ENCODE data around the gene CYTL1. TPM values are rescaled to one million over a fixed set of nuclear protein-coding genes. Genes with fewer than 3 reads are reported as not detected.
A peak's percentile ranks its signal among the peaks of the same experiment; 100 is the strongest.
"Not testable (repeated sequence)": the region's sequence is repeated elsewhere in the genome, so short reads cannot be mapped to it uniquely, and the experiment has no call there.

The CYTL1 gene, protein sequence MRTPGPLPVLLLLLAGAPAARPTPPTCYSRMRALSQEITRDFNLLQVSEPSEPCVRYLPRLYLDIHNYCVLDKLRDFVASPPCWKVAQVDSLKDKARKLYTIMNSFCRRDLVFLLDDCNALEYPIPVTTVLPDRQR
- 154 and 343 TPM in 2 replicates for total RNA-seq

DNA sequence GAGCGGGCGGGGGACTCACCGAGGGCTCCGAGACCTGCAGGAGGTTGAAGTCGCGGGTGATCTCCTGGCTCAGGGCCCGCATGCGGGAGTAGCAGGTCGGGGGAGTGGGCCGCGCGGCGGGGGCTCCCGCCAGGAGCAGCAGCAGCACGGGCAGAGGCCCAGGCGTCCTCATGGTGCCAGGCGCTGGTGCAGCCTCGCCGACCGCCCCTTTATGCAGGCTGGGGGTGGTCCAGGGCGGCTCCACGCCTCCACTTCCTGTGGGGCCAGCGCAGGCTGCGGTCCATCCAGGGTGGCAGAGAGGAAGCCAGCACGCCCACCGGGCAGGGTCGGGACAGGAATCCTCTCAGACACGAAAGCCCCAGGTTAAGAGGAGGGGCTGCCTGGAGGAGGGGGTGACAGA is at the start of gene CYTL1:
Gene CYTL1, minus strand, starts transcription at position 185 of the 400 bp plus-strand sequence. Its CDS starts 13 bp downstream, at position 172.
- no peak for DNase-seq (ENCODE audit: extremely low read depth, low read depth, low spot score)

DNA sequence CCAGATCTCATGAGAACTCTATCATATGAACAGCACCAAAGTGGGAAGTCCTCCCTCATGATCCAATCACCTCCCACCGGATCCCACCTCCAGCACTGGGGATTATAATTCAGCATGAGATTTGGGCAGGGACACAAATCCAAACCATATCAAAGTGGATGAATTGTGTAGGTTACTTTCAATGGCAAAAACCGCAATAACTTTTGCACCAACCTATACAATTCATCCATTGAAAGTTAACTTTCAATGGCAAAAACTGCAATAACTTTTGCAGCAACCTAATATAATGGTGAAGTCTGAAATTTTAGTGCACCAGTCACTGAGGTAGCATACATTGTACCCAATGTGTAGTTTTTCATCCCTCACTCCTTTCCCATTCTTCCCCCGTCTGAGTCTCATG is 48.6 kb upstream of the CYTL1 start:
- DNase-seq (ENCODE audit: extremely low read depth, low read depth, low spot score): no peak

GRCh38 chr4:5066968-5067367 is 47.7 kb upstream of the CYTL1 start:
- DNase-seq (ENCODE audit: extremely low read depth, low read depth, low spot score): not testable (repeated sequence)

- DNase-seq (ENCODE audit: extremely low read depth, low read depth, low spot score): no peak
Measured at GRCh38 chr4:5066101-5066500, 46.8 kb upstream of the CYTL1 start.

GRCh38 chr4:5055411-5055810 is 36.2 kb upstream of the CYTL1 start:
- DNase-seq (ENCODE audit: extremely low read depth, low read depth, low spot score): no peak

- DNase-seq (ENCODE audit: extremely low read depth, low read depth, low spot score): no peak
Measured at GRCh38 chr4:5054532-5054931, 35.3 kb upstream of the CYTL1 start.

- no peak for DNase-seq (ENCODE audit: extremely low read depth, low read depth, low spot score)
Measured at GRCh38 chr4:5052726-5053425, 33.6 kb upstream of the CYTL1 start.

DNA sequence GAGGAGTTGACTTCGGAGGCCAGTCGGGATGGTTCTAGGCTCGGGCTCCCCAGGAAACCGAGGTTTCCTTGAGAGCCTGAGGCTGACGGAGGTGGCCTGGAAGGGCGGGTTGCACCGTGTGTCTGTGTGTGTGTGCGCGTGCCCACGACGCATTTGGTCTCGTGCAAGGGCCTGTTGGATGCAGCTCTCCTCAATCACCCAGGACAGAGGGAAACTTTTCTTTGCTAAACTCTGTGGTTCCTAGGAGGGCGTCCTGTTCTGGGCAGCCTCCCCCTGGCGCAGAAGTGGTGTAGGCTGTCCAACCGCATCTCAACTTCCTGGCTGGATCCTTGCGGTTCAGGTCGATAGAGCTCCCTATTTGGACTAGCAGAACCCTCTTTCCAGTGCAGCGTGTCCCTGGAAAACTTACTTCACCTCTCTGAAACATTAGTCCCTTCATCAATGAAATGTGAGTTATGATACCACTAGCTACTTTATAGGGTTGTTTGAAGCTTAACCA is 33.0 kb upstream of the CYTL1 start:
- DNase-seq (ENCODE audit: extremely low read depth, low read depth, low spot score): no peak

GRCh38 chr4:5051278-5052203 is 32.3 kb upstream of the CYTL1 start, which contains the start of gene STK32B:
Gene STK32B, plus strand, starts transcription at chr4:5051480.
- DNase-seq (ENCODE audit: extremely low read depth, low read depth, low spot score): no peak

- no peak for DNase-seq (ENCODE audit: extremely low read depth, low read depth, low spot score)
Measured at GRCh38 chr4:5050520-5051277, 31.4 kb upstream of the CYTL1 start.

DNA sequence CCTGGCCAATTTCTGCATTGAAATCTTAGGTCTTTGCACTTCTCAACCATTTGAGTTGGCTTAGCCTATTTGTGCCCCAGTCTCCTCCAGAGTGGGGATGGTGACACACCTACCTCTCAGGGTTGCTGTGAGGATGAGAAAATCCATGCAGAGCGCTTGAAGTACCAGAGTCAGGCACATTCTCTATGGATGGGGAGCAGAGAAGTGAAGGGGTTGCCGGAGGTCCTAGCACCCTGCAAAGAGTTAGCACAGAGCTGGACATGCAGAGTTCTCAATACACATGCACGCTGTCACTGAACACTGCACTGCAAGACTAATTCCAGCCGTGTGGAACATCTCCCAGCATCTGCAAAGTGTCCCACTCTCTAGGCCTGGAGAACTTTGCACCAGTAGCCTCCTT is 29.5 kb upstream of the CYTL1 start:
- no peak for DNase-seq (ENCODE audit: extremely low read depth, low read depth, low spot score)

GRCh38 chr4:5045097-5045496 is 25.8 kb upstream of the CYTL1 start:
- DNase-seq (ENCODE audit: extremely low read depth, low read depth, low spot score): no peak

GRCh38 chr4:5044341-5044740 is 25.1 kb upstream of the CYTL1 start:
- no peak for DNase-seq (ENCODE audit: extremely low read depth, low read depth, low spot score)

- DNase-seq (ENCODE audit: extremely low read depth, low read depth, low spot score): no peak
Measured at GRCh38 chr4:5043579-5043978, 24.3 kb upstream of the CYTL1 start.

DNA sequence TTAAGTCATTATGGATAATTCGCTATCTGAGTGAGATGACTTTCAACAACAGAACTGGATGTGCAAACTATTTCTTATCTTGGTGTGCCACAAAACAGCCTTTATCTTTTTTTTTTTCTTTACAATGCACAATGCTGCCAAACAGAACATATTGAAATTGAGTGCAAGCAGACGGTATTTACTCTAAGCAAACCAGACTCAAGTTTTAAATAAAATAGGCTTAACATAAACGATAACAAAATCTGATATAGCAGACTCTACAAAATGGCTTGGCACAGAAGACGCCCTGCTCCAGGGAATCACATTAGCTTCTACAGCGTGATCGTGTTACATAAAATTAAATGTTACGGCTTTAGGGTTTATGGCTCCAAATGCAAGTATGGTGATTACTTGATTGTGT is 22.4 kb upstream of the CYTL1 start:
- DNase-seq (ENCODE audit: extremely low read depth, low read depth, low spot score): no peak

DNA sequence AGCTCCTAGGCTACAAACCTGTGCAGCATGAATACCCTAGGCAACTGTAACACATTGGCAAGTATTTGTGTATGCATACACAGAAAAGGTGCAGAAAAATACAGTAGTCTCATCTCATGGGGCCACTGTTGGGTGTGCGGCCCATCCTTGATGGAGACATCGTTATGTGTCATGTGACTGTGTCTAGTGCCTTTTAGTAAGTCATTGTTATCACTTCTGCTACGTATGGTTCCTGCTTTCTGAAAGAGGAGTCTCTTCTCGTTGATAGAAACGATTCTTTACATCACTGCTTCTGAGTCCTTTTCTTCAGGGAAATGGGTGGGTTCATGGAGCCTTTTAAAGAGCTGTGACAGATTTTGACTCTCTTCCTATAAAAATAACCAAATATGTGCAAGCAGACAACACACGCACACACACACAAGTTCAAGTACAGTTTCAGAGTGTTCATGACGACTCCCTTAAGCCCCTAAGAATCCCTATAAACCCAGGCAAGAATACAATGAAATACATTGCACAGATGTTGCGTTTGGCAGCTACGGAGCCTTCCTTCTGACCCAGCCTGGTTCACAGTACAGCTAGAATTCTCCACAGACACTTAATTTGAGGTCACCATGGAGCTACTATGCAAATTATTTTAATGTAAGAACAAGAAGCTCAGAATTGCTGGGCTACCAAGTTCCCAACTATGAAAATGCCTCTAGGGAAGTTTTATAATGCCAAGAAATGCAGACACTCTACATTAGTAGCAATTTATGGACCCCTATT is 21.8 kb upstream of the CYTL1 start:
- DNase-seq (ENCODE audit: extremely low read depth, low read depth, low spot score): no peak

DNA sequence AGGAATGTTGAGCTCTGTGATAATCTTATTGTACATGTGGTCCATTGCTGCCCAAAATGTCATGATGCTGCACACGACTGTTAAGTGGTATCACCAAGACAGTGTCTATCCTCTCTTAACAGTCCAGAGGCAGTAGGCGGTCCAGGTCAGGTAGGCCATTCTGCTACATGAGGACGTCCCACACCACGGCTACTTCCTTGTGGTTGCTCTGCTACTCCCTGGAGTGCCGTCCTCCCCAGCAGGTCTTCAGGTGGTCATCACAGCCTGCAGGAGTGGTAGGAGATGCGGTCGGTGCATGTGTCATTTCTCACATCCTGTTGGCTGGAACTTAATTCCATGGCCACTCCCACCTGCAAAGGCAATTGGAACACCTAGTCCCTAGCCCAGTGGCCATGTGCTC is 20.5 kb upstream of the CYTL1 start:
- DNase-seq (ENCODE audit: extremely low read depth, low read depth, low spot score): no peak

DNA sequence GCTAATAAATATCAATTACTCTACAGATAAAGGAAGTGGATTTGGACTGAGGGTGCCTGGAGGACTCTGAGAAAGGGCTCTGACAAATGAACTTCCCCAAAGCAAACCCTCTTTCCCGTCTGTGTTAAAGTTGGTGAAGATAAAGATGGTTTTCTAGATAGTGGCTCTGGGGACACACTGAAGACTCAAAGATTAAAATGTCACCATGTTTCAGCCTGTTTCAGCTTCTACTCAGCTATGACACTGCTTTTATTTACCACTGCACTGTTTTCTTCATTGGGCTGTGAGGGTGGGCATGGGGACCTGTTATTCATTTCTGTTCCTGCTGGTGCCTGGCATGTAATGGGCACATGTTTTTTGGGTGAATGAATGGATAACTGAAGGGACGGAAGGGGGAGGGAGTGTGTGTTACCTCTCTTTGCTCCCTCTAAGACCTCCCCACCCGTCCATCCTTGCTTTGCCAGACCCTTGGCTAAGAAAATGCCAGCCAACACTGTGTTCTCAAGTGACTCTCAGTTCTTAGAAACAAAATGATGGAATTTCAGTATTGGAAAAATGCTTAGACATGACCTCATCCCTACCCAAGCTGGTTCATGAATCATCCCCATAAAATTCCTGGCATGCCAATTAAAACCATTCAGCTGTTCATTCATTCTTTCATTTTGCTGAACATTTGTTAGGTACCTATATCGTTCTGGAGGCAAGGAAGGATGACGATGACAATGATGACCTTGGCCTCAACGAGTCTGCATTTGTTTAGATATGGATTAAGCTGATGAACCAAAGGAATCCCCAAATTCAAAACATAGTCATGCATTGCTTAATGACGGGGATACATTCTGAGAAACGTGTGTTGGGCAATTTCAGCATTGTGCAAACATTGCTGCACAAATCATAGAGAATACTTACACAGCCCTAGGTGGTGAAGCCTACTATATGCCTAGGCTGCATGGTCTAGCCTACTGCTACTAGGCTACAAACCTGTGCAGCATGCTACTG is 18.6 kb upstream of the CYTL1 start:
- peak; percentile 85 for DNase-seq (ENCODE audit: extremely low read depth, low read depth, low spot score)

GRCh38 chr4:5036239-5036638 is 17.0 kb upstream of the CYTL1 start:
- DNase-seq (ENCODE audit: extremely low read depth, low read depth, low spot score): no peak

Measured in glomerular endothelial cell (primary cell).